ENCODE results near the gene ENTPD3.

Gene ENTPD3

GRCh38 chr3:40437889-40438288 lies 50.9 kb downstream of the ENTPD3 start:
- Histone ChIP-seq H3K4me1 (no peaks in the 10 kb centered on the region), H3K9me3 (no peaks in the 10 kb centered on the region), H3K27me3 (no peaks in the 10 kb centered on the region), H3K4me3 (ENCODE audit: low read depth, low read length) (no peak overlapping the region), H3K36me3 (no peaks in the 10 kb centered on the region)
- no peak for DNase-seq
- TF ChIP-seq CTCF (IDR thresholded peaks at IDR 0.05; ENCODE audit: low read depth, low read length), result no peak

GRCh38 chr3:40445062-40445461 lies 58.1 kb downstream of the ENTPD3 start:
- Histone ChIP-seq H3K4me1 (no peaks in the 10 kb centered on the region), H3K9me3 (no peaks in the 10 kb centered on the region), H3K4me3 (ENCODE audit: low read depth, low read length) (no peak overlapping the region), H3K36me3 (no peaks in the 10 kb centered on the region), H3K27me3 (no peaks in the 10 kb centered on the region)
- no peak for DNase-seq
- TF ChIP-seq CTCF (IDR thresholded peaks at IDR 0.05; ENCODE audit: low read depth, low read length), result no peak

GRCh38 chr3:40445880-40446279 lies 58.9 kb downstream of the ENTPD3 start:
- H3K4me3 ChIP-seq (ENCODE audit: low read depth, low read length), result no peak overlapping the region
- H3K4me1 ChIP-seq, result no peaks in the 10 kb centered on the region
- no peak for TF ChIP-seq CTCF (IDR thresholded peaks at IDR 0.05; ENCODE audit: low read depth, low read length)
- no peaks in the 10 kb centered on the region for H3K9me3 ChIP-seq
- H3K36me3 ChIP-seq, result no peaks in the 10 kb centered on the region
- no peaks in the 10 kb centered on the region for H3K27me3 ChIP-seq
- no peak for DNase-seq

GRCh38 chr3:40450438-40450837 lies 63.5 kb downstream of the ENTPD3 start:
- H3K4me3 ChIP-seq (ENCODE audit: low read depth, low read length), result no peak overlapping the region
- no peak for DNase-seq
- H3K4me1 ChIP-seq, result no peaks in the 10 kb centered on the region
- H3K9me3 ChIP-seq, result no peaks in the 10 kb centered on the region
- TF ChIP-seq CTCF (IDR thresholded peaks at IDR 0.05; ENCODE audit: low read depth, low read length), result no peak
- H3K36me3 ChIP-seq, result no peaks in the 10 kb centered on the region
- no peaks in the 10 kb centered on the region for H3K27me3 ChIP-seq

- no peak for DNase-seq
Observed at GRCh38 chr3:40451551-40451950, 64.6 kb downstream of the ENTPD3 start.

GRCh38 chr3:40452057-40452456 lies 65.1 kb downstream of the ENTPD3 start:
- no peak for DNase-seq
- no peaks in the 10 kb centered on the region for H3K9me3 ChIP-seq
- no peaks in the 10 kb centered on the region for H3K4me1 ChIP-seq
- no peaks in the 10 kb centered on the region for H3K36me3 ChIP-seq
- H3K27me3 ChIP-seq, result no peaks in the 10 kb centered on the region
- H3K4me3 ChIP-seq (ENCODE audit: low read depth, low read length), result peak overlapping the region; percentile 63
- TF ChIP-seq CTCF (IDR thresholded peaks at IDR 0.05; ENCODE audit: low read depth, low read length), result no peak

More at GRCh38 chr3:40451551-40451950, 64.6 kb downstream of the ENTPD3 start:
- no peak for TF ChIP-seq CTCF (IDR thresholded peaks at IDR 0.05; ENCODE audit: low read depth, low read length)
- Histone ChIP-seq H3K36me3 (no peaks in the 10 kb centered on the region), H3K9me3 (no peaks in the 10 kb centered on the region), H3K4me3 (ENCODE audit: low read depth, low read length) (no peak overlapping the region), H3K4me1 (no peaks in the 10 kb centered on the region), H3K27me3 (no peaks in the 10 kb centered on the region)
